Ascending aorta (tissue), 2 donors: ENCODE results near the gene MARK3. TPM values are rescaled to one million over a fixed set of nuclear protein-coding genes. Genes with fewer than 3 reads are reported as not detected.

ENCODE experiments used
- DNase-seq, 2 donors: peaks; one replicate each; pipeline ENCODE4 v3.0.0-alpha.2; 2019; ENCODE audit warnings: low spot score in 2 of 2
- H3K27ac ChIP-seq, 2 donors: fragments of 200-600 bp; sonication (generic); one replicate each; pipeline ENCODE4 v1.5.1; 2016 to 2017; ENCODE audit warnings: mild to moderate bottlenecking in 1 of 2
- H3K27me3 ChIP-seq: fragments of 200-600 bp; sonication (generic); one replicate; pipeline ENCODE4 v1.5.1; 2017
- H3K36me3 ChIP-seq, 2 donors: fragments of 200-600 bp; sonication (generic); one replicate each; pipeline ENCODE4 v1.5.1; 2016
- H3K4me1 ChIP-seq, 2 donors: fragments of 200-600 bp; sonication (generic); one replicate each; pipeline ENCODE4 v1.5.1; 2016 to 2017; ENCODE audit warnings: mild to moderate bottlenecking in 1 of 2
- H3K4me3 ChIP-seq, 2 donors: fragments of 200-600 bp; sonication (generic); one replicate each; pipeline ENCODE4 v1.5.1; 2016 to 2017; ENCODE audit warnings: mild to moderate bottlenecking in 1 of 2
- H3K9me3 ChIP-seq, 2 donors: fragments of 200-600 bp; sonication (generic); one replicate each; pipeline ENCODE4 v1.5.1; 2016
- intact Hi-C: fragments of 100-400 bp; cut with DNase I; formaldehyde crosslinking; loops from one replicate; pipeline ENCODE4 v1.15.1; 2023
- total RNA-seq: library from RNA; depleted of rRNA; stranded (reverse); fragments of >200 nt; gene quantifications from one replicate; pipeline ENCODE4 v1.1.0, GENCODE V29; 2016
- TF ChIP-seq, protein P1 (sequence below), 3 experiments: fragments of 200-600 bp in 2 of 3; fragments of 450-650 bp in 1 of 3; sonication (generic) in 2 of 3; IDR thresholded peaks; one replicate each; pipeline ENCODE4 v1.5.1; 2016 to 2019; ENCODE audit warnings: antibody characterized with exemption in 3 of 3, mild to moderate bottlenecking in 1 of 3, moderate library complexity in 1 of 3

The MARK3 gene
- total RNA-seq, 1 donor from 2014 or later: 78.1 TPM

DNA sequence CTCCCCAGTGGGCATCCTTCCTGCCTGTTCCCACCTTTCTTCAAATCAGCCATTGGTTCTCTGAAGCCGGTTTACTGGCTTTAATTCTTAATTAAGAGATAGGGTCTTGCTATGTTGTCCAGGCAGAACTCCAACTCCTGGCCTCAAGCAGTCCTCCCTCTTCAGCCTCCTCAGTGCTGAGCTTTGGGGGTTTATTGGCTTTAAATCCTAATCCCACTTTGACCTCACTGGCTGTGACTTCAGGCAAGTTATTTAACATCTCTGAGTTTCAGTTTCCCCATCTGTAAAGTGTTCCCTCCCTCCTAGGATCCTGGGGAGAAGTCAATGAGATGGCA, 141.7 kb downstream of the MARK3 start:
- Histone ChIP-seq H3K27ac (peak overlapping the region in 1 of 2 donors; percentile 84), H3K4me1 (peaks cover 14 to 23% of the 10 kb centered on the region in 2 donors), H3K36me3 (no peaks in the 10 kb centered on the region), H3K27me3 (no peaks in the 10 kb centered on the region), H3K4me3 (no peak overlapping the region), H3K9me3 (no peaks in the 10 kb centered on the region)
- no peak for DNase-seq
- TF ChIP-seq, protein P1, sequence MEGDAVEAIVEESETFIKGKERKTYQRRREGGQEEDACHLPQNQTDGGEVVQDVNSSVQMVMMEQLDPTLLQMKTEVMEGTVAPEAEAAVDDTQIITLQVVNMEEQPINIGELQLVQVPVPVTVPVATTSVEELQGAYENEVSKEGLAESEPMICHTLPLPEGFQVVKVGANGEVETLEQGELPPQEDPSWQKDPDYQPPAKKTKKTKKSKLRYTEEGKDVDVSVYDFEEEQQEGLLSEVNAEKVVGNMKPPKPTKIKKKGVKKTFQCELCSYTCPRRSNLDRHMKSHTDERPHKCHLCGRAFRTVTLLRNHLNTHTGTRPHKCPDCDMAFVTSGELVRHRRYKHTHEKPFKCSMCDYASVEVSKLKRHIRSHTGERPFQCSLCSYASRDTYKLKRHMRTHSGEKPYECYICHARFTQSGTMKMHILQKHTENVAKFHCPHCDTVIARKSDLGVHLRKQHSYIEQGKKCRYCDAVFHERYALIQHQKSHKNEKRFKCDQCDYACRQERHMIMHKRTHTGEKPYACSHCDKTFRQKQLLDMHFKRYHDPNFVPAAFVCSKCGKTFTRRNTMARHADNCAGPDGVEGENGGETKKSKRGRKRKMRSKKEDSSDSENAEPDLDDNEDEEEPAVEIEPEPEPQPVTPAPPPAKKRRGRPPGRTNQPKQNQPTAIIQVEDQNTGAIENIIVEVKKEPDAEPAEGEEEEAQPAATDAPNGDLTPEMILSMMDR (IDR thresholded peaks at IDR 0.05): no peak
- intact Hi-C loops: no loop called here

- Histone ChIP-seq H3K27ac (peak overlapping the region; percentile 84 to 87), H3K27me3 (no peaks in the 10 kb centered on the region), H3K4me3 (peak overlapping the region in 1 of 2 donors; percentile 90)
These were observed 142.4 kb downstream of the MARK3 start for GRCh38 chr14:103527408-103528145.

DNA sequence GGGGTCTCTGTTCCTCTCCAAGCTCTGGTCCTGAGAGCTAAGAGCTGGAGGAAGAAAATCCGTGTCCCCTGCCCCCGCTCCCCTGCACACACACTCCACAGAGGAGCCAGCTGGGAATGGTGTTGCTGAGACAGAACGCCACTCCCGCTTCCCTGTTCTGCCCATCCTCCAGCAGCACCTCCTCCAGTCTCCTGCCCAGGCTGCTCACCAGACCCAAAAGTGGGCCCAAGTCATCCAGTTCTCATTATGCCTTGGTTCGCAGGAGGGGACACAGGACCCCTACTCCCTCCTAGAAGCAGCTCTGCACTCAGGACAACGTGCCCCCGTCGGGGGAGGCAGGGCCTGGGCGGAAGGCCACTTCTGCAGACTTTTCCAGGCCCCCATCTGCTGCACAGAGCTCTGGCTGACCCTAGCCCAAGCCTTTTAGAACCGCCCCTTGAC, 143.0 kb downstream of the MARK3 start:
- no peaks in the 10 kb centered on the region for H3K9me3 ChIP-seq
- no peaks in the 10 kb centered on the region for H3K36me3 ChIP-seq
- intact Hi-C loops: no loop called here
- peak overlapping the region; percentile 84 to 87 for H3K27ac ChIP-seq
- H3K27me3 ChIP-seq: no peaks in the 10 kb centered on the region
- peaks cover 8 to 19% of the 10 kb centered on the region in 2 donors for H3K4me1 ChIP-seq
- TF ChIP-seq, protein P1 (IDR thresholded peaks at IDR 0.05): no peak
- DNase-seq: no peak
- H3K4me3 ChIP-seq: peak overlapping the region; percentile 76 to 90

More at GRCh38 chr14:103527408-103528145, 142.4 kb downstream of the MARK3 start:
- Histone ChIP-seq H3K36me3 (no peaks in the 10 kb centered on the region), H3K4me1 (peaks cover 12 to 23% of the 10 kb centered on the region in 2 donors), H3K9me3 (no peaks in the 10 kb centered on the region)
- intact Hi-C loops: no loop called here
- DNase-seq: no peak
- TF ChIP-seq, protein P1 (IDR thresholded peaks at IDR 0.05): no peak

DNA sequence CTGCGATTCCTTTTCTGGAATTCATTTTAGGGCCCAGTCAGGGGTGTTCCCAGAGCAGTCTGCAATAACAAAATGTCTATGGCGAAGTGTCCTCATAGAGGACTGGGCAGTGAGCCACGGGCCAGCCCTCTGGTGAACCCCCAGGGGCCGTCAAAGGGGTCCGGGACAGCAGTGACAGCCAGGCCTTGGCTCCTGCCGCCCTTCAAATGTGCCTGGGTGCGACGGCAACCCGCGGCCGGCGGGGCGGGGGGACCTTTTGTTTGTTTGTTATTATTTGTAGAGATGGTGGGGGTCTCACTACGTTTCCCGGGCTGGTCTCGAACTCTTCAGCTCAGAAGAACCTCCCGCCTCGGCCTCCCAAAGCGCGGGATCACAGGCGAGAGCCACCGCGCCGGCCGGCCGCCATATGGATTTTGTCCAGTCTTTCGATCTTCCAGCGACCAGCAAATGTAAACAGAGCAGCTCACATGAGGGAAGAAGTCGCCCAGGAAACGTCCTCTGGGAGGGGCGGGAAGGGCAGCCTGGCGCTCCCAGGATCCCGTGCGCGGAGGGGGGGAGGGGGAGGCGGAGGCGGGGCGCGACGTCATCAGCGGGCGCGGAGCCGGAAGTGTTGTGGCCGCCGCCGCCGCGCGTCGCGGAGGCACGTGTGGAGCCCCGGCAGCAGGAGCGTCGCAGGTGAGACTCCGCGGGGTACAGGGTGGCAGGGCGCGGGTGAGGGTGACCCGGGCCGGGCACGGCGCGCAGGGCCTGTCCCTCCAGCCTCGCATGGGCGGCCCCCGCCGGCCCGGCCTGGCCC, 143.6 kb downstream of the MARK3 start, which contains the start of gene TRMT61A:
TSS of gene TRMT61A (plus strand) at position 610 of the 796 bp plus-strand sequence. CDS start 783 bp downstream, outside the sequence.
- peak within 1 kb of the TSS; percentile 84 to 87 for H3K27ac ChIP-seq
- peak; percentile 58 to 94 for DNase-seq
- H3K4me3 ChIP-seq: peak within 1 kb of the TSS; percentile 76 to 90
- no peaks in the 10 kb centered on the region for H3K27me3 ChIP-seq
- H3K9me3 ChIP-seq: no peaks in the 10 kb centered on the region
- no peaks in the 10 kb centered on the region for H3K36me3 ChIP-seq
- intact Hi-C loops: no loop called here
- TF ChIP-seq, protein P1 (IDR thresholded peaks at IDR 0.05): no peak
- peaks cover 7 to 18% of the 10 kb centered on the region in 2 donors for H3K4me1 ChIP-seq

DNA sequence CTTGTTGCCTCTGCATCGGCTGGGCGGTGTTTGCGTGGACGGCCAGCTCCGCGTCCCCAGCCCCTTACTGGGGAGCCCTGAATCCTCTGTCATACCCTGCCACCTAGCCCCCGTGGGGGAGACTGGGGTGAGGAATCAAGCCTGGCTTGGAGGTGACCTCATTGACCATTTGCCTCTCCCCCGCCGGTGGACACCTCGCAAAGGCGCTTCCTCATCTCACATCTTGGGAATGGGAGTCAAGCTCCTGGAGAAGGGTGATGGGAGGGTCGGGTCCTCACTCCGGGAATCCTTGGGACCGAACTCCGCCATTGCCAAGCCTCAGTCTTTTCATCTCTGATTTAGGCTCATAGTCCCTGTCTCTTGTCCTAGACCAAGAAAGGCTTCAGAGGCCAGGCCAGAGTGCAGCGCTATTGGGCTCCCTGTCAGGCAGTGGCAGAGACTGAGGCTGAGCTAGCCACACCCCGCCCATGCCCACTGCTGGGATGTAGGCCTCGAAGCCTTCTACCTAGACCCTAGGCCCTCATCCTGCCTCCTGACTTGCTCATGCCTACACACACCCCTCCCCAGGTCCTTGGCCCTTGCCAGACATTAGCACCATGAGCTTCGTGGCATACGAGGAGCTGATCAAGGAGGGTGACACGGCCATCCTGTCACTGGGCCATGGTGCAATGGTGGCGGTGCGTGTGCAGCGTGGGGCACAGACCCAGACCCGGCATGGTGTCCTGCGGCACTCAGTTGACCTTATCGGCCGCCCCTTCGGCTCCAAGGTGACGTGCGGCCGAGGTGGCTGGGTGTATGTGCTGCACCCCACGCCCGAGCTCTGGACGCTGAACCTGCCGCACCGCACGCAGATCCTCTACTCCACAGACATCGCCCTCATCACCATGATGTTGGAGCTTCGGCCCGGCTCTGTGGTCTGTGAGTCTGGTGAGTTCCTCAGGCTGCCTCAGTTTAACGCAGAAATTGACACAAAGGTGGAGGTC, 144.5 kb downstream of the MARK3 start:
- intact Hi-C loops: no loop called here
- peak overlapping the region; percentile 84 to 87 for H3K27ac ChIP-seq
- TF ChIP-seq, protein P1 (IDR thresholded peaks at IDR 0.05): no peak
- H3K4me3 ChIP-seq: peak overlapping the region; percentile 76 to 90
- DNase-seq: no peak
- no peaks in the 10 kb centered on the region for H3K9me3 ChIP-seq
- H3K36me3 ChIP-seq: peaks cover 4 to 7% of the 10 kb centered on the region in 2 donors
- H3K27me3 ChIP-seq: no peaks in the 10 kb centered on the region
- H3K4me1 ChIP-seq: peaks cover 7 to 18% of the 10 kb centered on the region in 2 donors
